ENCODE results near the gene MAP2K3. TPM values are rescaled to one million over a fixed set of nuclear protein-coding genes. Genes with fewer than 3 reads are reported as not detected.

MAP2K3 gene
- total RNA-seq, 1 experiment from 2014 or later = 28.6 TPM

Other genes with a start within 250 kb of the MAP2K3 start
- gene USP22, start 241.7 kb upstream of the MAP2K3 start, total RNA-seq (2014; rRNA removed; shearing (Covaris generic); ENCODE audit: low replicate concordance) = 115 and 144 TPM in 2 replicates
- 12.3 and 21.2 TPM in 2 replicates for gene DHRS7B, start 157.7 kb upstream of the MAP2K3 start, total RNA-seq (2014; rRNA removed; shearing (Covaris generic); ENCODE audit: low replicate concordance)
- 25.4 and 29.5 TPM in 2 replicates for gene TMEM11, start 70.5 kb upstream of the MAP2K3 start, total RNA-seq (2014; rRNA removed; shearing (Covaris generic); ENCODE audit: low replicate concordance)
- gene NATD1, start 31.3 kb upstream of the MAP2K3 start, total RNA-seq (2014; rRNA removed; shearing (Covaris generic); ENCODE audit: low replicate concordance) = 0.10 TPM in 1 of 2 replicates, not detected in the other
- 0.07 TPM in 1 of 2 replicates, not detected in the other for gene KCNJ12, start 91.6 kb downstream of the MAP2K3 start, total RNA-seq (2014; rRNA removed; shearing (Covaris generic); ENCODE audit: low replicate concordance)

Data from Caki2 (cell line).